NCI-H2107 treated with DMSO at 0.1 percent for 48 hours (cell line): ENCODE results near the gene UBE3D.
"Not testable (repeated sequence)": the region's sequence is repeated elsewhere in the genome, so short reads cannot be mapped to it uniquely, and the experiment has no call there.

Experiments used
- DNase-seq: peaks from one replicate; lab custom pipeline; 2025; ENCODE audit not compliant: unreplicated experiment; lab: John Stamatoyannopoulos, UW

Gene UBE3D

GRCh38 chr6:83057705-83058321 lies 7.8 kb downstream of the UBE3D start:
- DNase-seq, result peak; percentile 30

GRCh38 chr6:83055366-83055964 lies 10.2 kb downstream of the UBE3D start:
- no peak for DNase-seq

- no peak for DNase-seq
Observed at GRCh38 chr6:83053678-83054077, 12.0 kb downstream of the UBE3D start.

- DNase-seq, result no peak
Observed at GRCh38 chr6:83051377-83052172, 14.1 kb downstream of the UBE3D start.

GRCh38 chr6:83047065-83047754 lies 18.4 kb downstream of the UBE3D start:
- DNase-seq, result no peak

- no peak for DNase-seq
Observed at GRCh38 chr6:83044091-83044768, 21.4 kb downstream of the UBE3D start.

GRCh38 chr6:83042467-83043053 lies 23.1 kb downstream of the UBE3D start:
- DNase-seq, result no peak

- no peak for DNase-seq
Observed at GRCh38 chr6:83038246-83038645, 27.4 kb downstream of the UBE3D start.

GRCh38 chr6:83031689-83032088 lies 34.0 kb downstream of the UBE3D start:
- DNase-seq, result no peak

- no peak for DNase-seq
Observed at GRCh38 chr6:83019741-83020140, 45.9 kb downstream of the UBE3D start.

GRCh38 chr6:83011131-83011530 lies 54.5 kb downstream of the UBE3D start:
- DNase-seq, result not testable (repeated sequence)

GRCh38 chr6:83008626-83009025 lies 57.0 kb downstream of the UBE3D start:
- DNase-seq, result no peak

- no peak for DNase-seq
Observed at GRCh38 chr6:83006270-83006905, 59.3 kb downstream of the UBE3D start.

- no peak for DNase-seq
Observed at GRCh38 chr6:82996156-82996555, 69.5 kb downstream of the UBE3D start.

- no peak for DNase-seq
Observed at GRCh38 chr6:82995066-82995465, 70.6 kb downstream of the UBE3D start.

GRCh38 chr6:82989736-82990290 lies 75.8 kb downstream of the UBE3D start:
- DNase-seq, result no peak

GRCh38 chr6:82988930-82989351 lies 76.7 kb downstream of the UBE3D start:
- no peak for DNase-seq

GRCh38 chr6:82987951-82988350 lies 77.7 kb downstream of the UBE3D start:
- no peak for DNase-seq

- DNase-seq, result no peak
Observed at GRCh38 chr6:82987416-82987815, 78.2 kb downstream of the UBE3D start.

GRCh38 chr6:82984720-82985119 lies 80.9 kb downstream of the UBE3D start:
- DNase-seq, result no peak
